GM19372 (cell line): ENCODE measurements around the gene NDUFS6.
"Not testable (repeated sequence)": the region's sequence is repeated elsewhere in the genome, so short reads cannot be mapped to it uniquely, and the experiment has no call there.

Source experiments
- ATAC-seq: cut with Tn5 transposase; IDR thresholded peaks from one replicate; pipeline ENCODE4 v1.9.1; 2021; ENCODE audit warnings: mild to moderate bottlenecking, low read depth, moderate library complexity; ENCODE audit not compliant: unreplicated experiment

Gene NDUFS6

DNA sequence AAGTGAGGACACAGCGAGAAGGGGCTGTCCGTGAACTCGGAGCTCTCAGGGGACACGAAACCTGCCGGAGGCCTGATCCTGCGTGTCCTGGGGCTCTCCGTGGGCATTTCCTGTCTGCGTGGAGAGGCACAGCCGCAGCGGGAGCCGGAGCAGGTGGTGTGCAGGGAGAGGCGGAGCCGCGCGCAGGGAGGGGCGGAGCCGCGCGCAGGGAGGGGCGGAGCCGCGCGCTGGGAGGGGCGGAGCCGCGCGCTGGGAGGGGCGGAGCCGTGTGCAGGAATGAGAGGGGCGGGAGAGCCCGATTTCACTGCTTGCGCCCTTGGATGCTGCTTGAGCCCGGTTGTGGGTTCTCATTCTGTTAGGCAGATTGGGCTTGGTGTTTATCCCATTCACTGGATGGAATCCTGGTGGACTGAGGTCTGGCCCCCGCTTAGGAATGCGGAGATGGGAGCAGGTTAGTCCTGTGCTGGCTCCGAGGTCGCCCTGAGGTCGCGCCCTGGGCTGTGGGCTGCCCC, 26.7 kb downstream of the NDUFS6 start:
- ATAC-seq, result no peak

DNA sequence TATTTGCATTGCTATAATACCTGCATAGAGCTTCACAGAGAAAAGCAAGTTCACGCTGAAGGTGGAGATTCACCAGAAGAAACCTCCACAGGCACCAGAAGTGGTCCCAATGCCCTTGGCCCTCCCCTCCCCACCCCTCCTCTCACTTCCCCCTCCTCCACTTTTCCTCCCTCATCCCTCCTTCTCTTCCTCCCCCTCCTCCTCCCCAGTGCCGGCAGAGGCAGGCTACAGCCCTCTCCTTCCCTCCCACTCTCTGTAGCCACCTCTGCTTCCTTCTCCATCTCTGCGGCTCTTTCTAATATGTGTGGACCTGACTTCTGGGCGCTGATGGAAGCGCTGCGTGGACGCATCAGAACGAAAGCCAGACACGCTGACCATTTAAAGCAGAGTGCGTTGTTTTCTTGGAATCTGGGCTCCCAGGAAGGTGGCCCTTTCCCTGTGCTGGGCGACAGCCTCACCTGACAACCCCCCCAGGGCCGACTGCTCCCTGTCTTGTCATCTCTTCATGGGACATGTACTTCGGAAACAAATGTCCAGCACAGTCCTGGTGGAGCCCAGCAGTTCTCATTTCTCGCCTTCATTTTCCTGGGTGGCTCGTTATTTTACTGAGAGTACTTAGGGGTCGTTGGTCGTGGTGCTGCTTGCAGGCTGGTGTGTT, 29.5 kb downstream of the NDUFS6 start:
- ATAC-seq, result no peak

DNA sequence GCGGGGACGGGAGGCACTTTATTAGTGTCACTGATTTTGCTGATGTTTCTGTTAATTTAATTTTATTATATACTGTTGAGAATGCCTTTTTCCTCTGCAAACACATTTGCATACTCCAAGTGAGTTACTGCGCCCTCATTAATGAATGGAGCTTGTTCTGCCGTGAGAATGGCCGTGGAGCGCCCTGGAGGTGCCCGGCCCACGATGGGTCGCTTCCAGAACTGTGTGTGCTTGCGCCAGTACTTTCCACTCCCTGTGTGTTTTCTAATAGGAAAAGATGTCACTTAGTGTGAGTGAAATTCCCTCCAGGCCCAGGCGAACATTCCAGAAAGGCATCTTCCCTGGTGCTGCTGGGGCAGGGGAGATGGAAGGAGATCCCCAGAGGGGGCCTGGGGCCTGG, 30.1 kb downstream of the NDUFS6 start:
- ATAC-seq, result no peak

DNA sequence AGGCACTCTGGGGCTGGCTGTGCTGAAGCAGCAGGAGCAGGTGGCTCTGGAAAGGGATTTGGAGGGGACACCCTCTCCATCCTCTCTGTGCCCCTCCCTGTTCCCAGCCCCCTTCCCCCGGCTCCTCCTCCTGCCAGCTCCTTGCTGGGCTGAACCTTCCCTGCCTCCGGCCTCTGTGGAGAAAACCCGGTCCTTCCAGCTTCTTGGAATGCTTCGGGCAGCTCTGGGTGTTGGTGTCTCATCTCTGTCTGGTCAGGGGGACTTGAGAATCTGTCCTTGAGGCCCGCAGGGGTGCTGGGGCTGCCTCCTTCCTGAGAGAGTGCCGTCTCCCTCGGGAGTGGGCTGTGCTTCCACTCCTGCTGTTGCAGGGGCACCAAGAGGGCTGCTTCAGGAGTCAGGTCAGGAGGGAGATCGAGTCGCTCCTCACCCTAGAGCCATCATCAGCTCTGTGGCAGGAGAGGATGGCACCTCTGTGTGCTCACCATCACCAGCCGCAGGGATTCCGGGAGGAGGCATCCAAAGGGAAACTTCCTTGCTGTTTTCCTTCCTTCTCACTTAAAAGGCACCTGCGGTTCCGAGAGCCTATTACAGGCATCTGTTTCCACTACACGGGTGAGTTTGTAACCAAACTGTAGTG, 30.6 kb downstream of the NDUFS6 start:
- no peak for ATAC-seq

DNA sequence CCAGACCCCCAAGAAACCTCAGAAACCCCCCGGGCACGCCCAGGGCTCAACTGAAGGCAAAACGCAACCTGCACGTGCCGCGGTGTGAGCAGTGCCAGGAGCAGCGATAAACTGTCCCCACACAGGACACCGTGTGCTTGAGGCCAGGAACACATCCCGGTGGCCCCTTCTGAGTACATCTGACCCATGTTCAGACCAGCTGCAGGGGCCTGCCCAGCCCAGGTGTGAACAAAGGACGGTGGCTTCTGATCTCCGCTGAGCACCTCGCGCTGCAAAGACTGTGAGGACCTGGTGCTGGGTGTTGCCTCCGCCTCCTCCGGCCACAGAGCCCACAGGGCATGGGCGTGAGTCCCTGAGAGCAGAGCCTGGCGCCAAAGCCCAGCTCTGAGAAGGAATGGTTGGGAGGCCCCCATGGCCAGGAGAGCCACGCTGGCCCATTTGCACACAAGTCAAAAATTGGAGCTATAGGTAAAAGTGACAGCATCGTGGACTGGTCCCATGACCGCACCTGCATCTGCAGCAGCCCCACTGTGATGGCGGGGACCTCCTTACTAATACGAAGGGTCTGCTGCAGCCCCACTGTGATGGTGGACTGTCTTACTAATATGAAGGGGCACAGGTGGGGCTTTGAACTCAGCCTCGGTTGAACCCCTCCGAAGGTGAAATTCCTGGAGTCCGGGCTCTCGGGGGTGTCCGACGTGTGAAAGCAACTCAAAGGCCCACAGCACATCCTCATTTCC, 31.5 kb downstream of the NDUFS6 start:
- ATAC-seq, result no peak

DNA sequence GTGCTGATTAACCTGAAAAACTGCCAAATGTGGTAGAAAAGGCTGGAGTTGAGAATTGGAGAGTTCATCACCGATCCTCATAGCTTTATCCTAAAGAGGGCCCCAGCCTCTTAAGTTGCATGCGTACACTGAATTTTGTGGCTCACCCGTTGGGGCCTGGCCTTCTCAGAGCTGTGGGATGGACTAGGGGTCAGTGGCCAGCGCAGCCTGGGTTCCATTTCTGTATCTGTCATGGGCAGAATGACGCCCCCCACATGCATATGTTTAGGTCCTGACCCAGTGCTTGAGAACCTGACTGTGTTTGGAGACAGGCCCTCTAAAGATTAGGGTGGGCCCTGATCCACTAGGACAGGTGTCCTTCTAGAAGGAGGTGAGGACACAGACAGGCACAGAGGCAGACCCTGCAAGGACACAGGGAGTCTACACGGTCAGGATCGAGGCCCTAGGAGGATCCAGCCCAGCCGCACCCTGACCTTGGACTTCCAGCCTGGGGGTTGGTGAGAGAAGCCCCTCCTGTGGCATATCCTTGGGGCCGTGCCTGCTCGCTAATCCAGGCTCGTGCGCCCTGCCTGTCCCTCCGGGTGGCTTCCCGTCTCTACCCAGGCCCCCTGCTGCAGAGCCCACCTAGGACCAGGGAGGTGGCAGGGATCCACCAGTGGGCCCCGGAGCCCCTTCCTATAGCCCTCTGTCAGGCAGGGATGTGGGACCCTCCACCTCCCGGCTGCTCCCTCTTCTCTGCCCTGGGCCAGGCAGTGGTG, 32.2 kb downstream of the NDUFS6 start:
- ATAC-seq, result no peak

DNA sequence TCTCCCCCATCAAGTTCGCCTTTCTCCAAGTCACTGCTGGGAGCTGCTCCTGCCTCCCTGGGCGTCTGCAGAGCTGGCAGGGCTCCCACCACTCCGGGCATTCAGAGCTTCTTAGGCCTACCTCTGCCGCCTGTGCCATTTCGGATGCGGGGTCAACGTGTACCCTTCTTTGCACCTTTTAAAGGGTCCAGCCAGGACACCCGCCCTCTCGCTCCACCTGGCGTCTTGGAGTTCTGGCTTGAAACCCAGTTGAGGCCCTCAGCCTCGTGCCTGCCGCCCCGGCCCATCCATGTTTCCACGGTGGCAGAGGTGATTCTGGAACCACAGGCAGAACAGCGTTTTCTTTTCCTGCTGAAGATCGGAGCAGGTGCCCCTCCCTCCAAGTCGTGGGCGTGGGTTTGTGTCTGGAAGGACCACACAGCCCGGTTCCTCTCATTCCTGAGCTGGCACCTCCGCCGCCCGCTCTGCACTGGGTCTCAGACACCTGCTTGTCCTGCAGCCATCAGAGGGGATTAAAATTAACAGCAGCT, 32.9 kb downstream of the NDUFS6 start:
- ATAC-seq, result no peak

DNA sequence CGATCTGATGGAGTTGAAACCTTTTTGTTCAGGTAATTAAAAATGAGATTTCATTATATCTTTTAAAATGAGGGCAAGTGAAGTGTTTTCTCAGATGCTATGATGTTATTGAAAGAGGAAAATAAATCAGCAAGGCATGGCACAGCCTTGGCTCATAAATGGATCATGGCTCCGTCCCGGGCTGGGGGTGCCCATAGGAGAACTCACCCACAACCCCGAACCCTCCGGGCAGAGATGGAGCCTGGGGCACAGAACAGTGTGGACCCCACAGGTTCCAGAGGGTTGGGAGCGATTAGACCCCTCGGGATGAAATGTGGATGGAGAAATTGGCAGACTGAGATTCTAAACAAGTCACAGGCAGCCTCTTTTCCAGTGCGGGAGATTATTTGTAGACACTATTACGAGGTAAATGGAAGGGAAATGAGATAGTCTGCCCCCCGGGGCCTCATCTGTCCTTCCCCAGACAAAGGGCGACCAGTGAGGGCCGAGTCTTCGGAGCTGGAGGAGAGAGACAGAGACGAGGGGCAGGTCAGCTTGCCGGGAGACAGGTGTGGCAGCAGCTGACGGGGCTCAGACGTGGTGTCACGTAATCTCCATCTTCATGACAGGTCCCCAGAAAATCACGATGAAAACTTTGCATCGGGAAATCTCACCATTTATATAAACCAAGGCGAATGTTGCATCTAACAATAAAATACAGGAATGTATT, 33.7 kb downstream of the NDUFS6 start:
- ATAC-seq, result no peak

DNA sequence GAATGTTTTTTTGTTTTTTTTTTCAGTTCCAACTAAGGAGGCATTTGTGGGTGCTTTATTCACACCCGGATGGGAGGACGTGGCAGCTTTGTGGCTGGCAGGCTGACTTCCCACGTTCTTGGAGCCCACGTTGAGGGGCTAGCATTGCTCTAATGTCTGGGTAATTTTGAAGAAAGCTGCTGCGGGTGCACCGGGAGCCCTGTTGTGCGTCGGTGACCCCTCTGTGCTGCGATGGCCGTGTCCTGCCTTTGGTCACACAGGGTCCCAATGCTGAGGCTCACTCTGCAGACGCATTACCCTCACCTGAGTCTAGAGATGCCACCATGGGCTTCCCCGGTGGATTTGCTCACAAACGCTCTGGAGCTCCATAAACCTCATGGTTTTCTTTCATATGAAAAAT, 34.2 kb downstream of the NDUFS6 start:
- no peak for ATAC-seq

DNA sequence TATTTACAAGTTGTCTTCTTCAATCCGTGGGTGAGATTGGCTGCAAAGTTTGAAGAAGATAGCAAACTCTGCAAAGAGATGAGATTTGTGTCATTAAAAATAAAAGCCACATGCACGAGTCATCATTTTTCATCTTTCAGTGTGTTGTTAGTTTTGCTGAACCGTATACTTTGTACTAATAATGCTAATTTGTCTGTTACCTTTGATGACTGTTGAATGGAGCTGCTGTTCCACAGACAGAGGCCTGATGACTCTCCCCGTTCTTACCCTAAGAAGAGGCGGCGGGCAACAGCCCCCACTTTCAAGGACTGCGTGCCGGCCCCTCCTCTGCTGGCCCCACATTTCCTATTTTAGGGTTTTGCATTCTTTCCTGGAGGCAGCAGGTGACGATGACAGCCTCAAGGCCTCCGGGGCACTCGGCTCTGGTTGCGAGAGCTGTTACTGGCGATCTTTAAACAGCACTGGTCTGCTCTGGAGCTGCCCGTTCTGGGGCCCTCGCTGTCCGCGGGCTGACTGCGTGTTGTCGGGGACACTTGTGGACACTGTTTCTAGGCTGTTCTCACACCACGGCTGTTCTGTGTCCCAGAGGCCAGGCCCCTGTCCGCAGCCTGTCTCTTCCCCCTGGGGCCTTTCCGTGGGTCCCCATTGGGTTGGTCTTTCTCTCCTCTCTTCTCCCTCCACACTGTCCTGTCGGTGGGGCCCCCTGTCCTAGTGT, 35.1 kb downstream of the NDUFS6 start:
- ATAC-seq, result no peak

DNA sequence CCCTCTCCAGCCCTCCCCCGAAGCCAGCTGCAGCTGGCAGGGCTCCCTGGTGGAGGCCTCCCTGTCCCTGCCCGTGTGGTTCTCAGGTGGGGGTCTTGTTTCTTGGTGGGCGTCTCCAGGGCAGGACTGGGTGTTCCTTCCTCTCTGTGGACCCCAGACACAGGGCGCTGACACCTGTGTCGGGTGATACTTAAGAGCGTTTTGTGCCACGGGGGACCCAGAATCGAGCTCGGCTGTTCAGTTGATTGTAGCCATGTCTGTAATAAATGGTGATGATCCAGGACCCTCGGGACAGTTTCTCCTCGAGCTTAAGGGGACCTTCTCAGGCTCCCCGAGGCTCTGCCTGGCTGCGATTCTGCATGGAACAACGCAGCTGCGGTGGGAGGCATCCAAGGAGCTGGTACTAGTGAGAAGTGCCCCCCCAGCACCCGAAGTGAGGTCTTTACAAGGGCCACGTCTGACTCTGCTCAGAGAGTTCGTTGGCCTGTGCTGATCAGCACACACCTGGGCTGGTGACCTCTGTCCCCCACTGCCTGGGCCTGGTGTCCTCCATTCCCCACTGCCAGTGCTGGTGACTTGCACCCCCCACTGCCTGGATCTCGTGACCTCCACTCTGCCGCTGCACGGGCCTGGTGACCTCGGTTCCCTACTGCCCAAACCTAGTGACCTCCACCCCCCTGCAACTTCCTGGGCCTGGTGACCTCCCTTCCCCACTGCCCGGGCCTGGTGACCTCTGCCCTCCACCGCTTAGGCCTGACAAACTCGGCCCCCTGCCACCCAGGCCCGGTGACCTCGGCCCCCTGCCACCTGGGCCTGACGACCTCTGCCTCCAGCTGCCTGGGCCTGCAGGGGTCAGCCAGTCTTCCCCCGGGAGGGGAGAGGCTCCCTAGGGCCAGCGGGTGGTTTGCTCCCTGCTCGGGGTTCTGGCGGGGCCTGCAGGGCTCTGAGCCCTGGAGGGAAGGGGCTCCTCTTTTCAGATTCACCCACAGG, 36.0 kb downstream of the NDUFS6 start:
- no peak for ATAC-seq

DNA sequence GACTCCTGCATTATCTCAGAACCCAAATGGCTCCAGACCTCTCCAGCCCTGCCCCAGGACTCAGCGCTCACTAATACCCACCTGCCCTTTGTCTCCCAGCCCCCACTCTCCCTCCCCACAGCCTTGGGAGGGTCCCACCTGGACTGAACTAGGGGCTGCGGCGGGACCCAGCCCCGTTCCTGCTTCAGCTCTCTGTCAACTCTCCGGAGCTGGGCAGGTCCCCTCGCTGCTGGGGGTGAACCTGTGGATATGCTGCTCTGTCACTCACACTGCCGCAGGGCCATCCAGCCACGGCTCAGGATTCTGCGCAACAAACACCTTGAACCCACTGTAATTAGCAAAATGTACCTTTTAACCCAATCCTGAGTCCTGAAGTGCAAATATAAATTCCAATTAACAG, 36.8 kb downstream of the NDUFS6 start:
- no peak for ATAC-seq

DNA sequence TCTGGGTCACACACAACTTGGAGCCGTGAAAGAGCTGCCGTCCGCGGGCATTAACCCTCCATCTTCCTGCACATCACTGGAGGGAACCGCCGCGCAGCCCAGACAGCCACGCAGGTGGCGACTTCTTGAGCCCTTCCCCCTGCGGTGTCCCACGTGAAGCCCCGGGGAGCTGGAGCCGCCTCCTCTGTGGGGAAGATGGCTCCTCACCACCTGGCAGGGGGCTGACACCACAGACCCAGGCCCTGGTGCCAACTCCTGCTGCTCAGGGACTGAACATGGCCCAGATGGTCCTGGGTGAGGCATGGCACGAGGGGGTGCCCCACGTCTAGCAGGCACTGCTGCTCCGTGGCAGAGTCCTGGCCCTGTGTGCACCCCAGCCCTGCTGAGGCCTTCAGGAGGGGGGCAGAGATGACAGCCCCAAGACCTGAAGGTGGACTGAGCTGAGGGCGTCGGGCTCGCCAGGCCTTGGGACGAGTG, 38.9 kb downstream of the NDUFS6 start:
- ATAC-seq, result no peak

DNA sequence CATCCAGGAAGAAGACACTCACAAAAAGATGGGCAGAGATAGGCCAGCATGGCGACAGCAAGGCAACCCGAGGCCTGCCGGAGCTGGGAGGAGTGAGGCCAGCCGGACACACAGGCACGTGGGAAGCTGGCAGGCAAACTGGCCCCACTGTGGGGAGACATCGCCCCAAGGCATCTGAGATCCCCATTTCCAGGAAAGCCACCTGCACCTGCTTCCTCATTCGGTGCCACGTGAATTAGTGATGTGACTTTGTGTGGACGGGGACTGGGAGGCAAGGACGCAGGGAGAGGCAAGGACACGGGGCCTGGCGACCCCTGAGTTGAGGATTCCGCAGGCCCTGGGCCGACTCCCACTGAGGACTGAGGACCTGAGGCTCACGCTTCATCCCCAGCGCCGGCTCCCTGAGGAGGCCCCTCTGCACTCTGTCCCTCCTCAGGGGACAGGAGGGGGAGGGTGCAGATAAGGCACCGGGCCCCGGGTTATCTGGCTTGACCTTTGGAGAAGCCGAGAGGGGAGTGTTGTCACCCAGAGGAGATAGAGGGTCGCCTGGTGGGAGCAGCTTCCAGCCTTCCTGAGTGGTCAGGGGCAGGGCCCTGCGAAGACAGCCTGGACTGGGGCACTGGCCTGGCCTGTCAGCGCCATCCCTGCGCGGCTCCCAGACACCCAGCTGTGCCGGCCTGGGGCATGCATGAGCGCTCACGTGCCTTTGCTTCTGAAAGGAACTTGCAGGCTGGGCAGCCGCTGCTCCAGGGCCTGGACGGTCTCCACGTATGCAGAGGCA, 39.7 kb downstream of the NDUFS6 start:
- ATAC-seq, result no peak

DNA sequence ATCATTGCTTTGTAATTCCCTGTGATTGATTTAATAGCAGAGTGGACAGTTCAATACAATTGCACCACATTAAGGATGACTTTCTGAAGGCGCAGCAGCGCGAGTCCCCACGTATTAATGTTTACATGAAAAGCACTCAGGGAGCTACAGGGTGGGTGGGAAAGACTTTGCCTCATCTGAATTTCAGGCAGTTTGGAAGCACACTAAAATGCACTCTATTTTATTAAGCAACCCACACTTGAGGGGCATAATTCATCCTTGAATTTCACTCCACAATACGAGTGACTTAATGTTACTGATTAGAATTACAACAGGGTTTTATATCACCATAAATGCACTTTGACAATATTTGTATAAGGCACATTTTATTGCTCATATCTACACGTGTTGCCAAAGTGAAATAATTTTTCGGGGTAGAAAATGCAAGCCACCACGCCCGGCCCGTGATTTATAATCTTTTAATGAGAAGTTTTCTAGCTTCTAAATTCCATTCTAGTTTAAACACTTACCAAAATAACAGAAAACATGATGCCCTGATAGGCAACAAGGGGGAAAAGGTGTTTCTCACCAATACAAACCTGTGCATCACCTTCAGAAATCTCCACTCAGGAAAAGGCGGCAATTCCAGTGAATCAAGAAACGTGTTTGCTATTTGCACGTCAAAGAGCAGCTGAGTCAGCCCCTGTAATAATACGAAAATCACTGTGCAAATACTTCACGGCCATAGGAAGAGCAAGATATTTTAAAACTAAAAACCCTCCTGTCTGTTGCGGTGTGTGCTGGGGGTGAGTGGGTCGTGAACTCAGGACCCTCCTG, 41.0 kb downstream of the NDUFS6 start:
- no peak for ATAC-seq

DNA sequence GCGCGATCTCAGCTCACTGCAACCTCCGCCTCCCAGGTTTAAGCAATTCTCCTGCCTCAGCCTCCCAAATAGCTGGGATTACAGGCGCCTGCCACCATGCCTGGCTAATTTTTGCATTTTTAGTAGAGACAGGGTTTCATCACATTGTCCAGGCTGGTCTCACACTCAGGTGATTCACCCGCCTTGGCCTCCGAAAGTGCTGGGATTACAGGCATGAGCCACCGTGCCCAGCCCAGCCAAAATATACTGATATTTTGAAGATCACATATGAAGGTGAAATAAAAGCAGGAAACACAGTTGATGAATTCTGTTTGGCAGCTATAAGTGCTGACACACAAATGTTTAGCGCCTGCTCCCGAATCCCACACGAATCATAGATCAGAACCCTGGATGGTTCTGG, 42.6 kb downstream of the NDUFS6 start:
- ATAC-seq, result not testable (repeated sequence)
